Chondrocyte (in vitro differentiated cells): ENCODE data around the gene MMP14. TPM values are rescaled to one million over a fixed set of nuclear protein-coding genes. Genes with fewer than 3 reads are reported as not detected.

ENCODE experiments used
- DNase-seq: peaks from one replicate; pipeline ENCODE4 v3.0.0; 2021; ENCODE audit warnings: mixed read lengths, low spot score
- H3K27ac Mint-ChIP-seq: one replicate; pipeline ENCODE4 v1.8.0; 2021; ENCODE audit warnings: mild to moderate bottlenecking, moderate library complexity, mixed read lengths; ENCODE audit not compliant: unreplicated experiment
- H3K27me3 Mint-ChIP-seq: 2 replicates; pipeline ENCODE4 v1.8.0; 2021; ENCODE audit warnings: low read depth, mixed read lengths
- H3K36me3 Mint-ChIP-seq: 2 replicates; pipeline ENCODE4 v1.8.0; 2021; ENCODE audit warnings: low read depth, mixed read lengths
- H3K4me1 Mint-ChIP-seq: 2 replicates; pipeline ENCODE4 v1.8.0; 2021; ENCODE audit warnings: low read depth, mild to moderate bottlenecking, mixed read lengths
- H3K4me3 Mint-ChIP-seq: one replicate; pipeline ENCODE4 v1.8.0; 2021; ENCODE audit warnings: mild to moderate bottlenecking, moderate library complexity, mixed read lengths; ENCODE audit not compliant: unreplicated experiment
- H3K9me3 Mint-ChIP-seq: 2 replicates; pipeline ENCODE4 v1.8.0; 2021; ENCODE audit warnings: low read depth, mixed read lengths
- total RNA-seq: library from RNA; stranded (reverse); gene quantifications from 3 replicates; pipeline ENCODE4 v1.2.1, GENCODE V29; 2021
- TF ChIP-seq, protein P1 (sequence below): fragments of 200-600 bp; sonication (generic); IDR thresholded peaks from 2 replicates; pipeline ENCODE4 v1.5.0; 2021; ENCODE audit warnings: antibody characterized with exemption, mild to moderate bottlenecking, moderate library complexity

MMP14 gene
- total RNA-seq, 1 donor from 2014 or later: 987 TPM

DNA sequence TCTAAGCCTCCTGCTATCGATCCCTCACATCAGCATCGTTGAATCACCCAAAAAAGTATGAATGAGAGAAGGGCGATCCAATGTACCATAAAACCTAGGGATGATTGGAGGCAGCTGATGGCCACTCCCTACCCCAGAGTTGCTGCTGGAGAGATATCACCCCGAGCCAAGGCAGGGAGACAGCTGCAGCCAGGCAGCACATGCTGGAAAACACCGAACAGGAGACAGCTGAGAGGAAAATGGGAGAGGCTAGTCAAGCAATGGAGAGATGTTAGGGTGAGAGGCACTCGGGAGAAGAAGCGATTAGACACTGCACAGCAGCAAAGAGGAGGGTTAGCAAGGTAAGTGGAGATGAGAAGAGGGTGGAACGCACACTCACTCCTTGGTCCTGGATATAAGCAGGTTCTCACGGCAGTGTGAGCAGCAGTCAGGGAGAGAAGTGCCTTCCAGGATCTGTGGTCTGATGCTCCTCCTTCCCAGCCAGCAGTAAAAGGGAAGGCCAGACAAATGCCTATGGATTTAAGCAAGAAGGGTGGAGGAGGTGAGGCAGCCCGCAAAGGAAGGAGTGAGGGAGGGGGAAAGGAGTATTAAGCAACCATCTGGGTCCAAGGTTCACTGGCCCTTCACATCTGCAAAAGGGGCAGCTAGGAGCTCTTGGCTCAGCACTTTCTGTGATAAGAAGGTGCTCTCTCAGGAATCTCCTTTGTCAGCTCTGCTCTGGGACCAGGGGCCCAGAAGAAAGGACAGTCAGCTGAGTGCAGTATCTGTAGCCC is 21.3 kb upstream of the MMP14 start, which contains the start of gene SLC7A7:
Gene SLC7A7 (minus strand): TSS at position 495 of the 773 bp plus-strand sequence. CDS start 2,037 bp downstream, outside the sequence.
- no peaks in the 10 kb centered on the region for H3K36me3 Mint-ChIP-seq
- no peak for DNase-seq
- no peak within 1 kb of the TSS for H3K4me3 Mint-ChIP-seq
- peaks cover 33% of the 10 kb centered on the region for H3K4me1 Mint-ChIP-seq
- peak within 1 kb of the TSS; percentile 54 for H3K27ac Mint-ChIP-seq
- TF ChIP-seq, protein P1, sequence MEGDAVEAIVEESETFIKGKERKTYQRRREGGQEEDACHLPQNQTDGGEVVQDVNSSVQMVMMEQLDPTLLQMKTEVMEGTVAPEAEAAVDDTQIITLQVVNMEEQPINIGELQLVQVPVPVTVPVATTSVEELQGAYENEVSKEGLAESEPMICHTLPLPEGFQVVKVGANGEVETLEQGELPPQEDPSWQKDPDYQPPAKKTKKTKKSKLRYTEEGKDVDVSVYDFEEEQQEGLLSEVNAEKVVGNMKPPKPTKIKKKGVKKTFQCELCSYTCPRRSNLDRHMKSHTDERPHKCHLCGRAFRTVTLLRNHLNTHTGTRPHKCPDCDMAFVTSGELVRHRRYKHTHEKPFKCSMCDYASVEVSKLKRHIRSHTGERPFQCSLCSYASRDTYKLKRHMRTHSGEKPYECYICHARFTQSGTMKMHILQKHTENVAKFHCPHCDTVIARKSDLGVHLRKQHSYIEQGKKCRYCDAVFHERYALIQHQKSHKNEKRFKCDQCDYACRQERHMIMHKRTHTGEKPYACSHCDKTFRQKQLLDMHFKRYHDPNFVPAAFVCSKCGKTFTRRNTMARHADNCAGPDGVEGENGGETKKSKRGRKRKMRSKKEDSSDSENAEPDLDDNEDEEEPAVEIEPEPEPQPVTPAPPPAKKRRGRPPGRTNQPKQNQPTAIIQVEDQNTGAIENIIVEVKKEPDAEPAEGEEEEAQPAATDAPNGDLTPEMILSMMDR: no peak
- H3K9me3 Mint-ChIP-seq: no peaks in the 10 kb centered on the region
- no peaks in the 10 kb centered on the region for H3K27me3 Mint-ChIP-seq

DNA sequence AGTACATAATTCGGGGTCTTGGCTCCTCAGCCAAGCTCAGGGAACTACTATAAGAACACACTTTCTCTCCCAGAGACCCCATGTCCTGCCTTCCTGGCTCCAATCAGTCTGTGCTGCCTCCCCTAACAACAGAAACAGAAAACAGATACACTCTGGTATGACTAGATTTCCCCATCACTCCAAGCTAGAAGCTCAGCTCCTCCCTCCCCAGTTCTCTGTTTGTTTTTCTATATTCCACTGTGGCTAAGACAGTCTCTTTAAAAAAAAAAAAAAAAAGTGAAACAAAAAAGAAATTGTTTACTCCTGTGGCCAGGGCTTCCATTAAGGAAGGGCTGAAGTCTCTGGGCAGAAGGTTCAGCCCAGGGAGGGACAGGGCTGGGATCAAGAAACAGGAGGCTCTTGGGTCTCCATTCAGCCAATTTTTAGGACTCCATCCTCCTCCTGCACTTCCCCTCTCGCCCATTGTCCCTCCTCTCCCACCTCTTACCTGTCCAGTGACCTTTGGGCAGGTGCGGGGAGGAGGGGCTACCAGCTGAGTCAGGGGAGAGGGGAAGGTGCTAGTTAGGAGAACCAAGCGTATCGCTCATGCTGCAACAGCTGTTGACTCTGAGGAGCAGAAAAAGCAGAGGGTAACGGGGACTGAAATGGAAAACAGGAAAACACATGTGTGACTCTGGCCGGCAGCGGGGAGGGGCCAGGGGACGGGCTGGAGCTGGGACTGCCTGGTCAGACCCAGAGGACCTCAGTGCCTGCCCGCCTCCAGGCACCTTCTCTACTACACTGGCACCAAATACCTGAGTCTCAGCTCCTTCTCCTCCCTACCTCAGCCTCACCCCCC is 17.0 kb upstream of the MMP14 start:
- Mint-ChIP-seq H3K27me3 (no peaks in the 10 kb centered on the region), H3K9me3 (no peaks in the 10 kb centered on the region), H3K36me3 (no peaks in the 10 kb centered on the region), H3K4me3 (no peak overlapping the region), H3K27ac (peak overlapping the region; percentile 84), H3K4me1 (peaks cover 56% of the 10 kb centered on the region)
- DNase-seq: no peak
- TF ChIP-seq, protein P1: no peak

DNA sequence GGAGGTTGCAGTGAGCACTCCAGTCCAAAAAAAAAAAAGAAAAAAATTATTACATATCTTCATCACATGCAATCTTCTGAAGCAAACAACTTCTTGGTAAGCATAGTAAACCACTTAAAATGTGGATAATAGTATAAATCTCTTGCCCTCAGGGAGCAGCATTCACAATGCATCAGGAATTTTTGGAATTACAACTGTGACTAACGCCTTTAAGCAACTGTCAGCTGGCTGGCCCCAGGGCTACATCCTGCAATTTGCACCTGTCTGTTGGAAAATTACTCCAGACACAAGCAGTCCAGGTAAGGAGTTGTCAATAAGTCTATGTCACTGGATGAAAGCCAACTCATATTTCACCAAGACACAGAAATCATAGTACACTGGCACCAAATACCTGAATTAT is 15.7 kb upstream of the MMP14 start:
- peak overlapping the region; percentile 36 for H3K27ac Mint-ChIP-seq
- H3K4me3 Mint-ChIP-seq: no peak overlapping the region
- peaks cover 54% of the 10 kb centered on the region for H3K4me1 Mint-ChIP-seq

DNA sequence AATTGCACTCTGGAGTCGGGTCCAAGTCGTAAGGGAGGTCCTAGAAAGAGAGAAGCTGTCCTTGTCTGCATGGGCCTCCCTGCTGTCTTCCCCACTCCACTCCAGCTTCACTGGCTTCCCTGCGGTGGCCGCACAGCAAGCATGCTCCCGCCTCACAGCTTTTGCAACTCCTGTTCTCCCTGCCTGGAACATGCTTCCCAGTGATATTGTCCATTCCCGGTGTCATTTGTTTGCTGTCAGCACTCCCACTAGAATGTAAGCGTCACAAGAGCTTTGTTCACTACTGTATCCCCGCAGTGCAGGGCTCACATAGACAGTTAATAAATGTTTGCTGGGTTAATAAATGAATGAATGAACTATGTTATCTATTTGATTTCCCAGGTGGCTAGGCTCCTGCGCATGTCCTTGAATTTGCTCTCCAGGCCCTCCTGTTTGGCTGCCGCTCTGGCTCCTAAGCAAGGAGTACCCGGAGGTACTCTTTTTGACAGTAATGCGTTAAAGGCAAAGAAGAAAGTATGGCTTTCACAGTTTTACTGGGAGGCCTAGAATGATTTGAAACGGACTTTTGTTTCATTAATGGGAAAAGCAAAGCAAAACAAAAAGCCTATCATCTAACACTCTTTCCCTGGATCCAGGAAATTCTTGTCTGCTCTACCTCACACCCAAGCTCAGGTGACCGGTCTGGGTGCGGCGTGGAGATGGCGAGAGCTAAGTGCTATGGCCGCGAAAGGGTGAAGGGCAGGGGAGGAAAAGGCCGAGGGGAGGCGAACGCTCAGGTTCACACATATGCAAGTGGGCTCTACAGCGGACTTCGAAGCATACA is 15.0 kb upstream of the MMP14 start:
- TF ChIP-seq, protein P1: no peak
- no peak for DNase-seq
- Mint-ChIP-seq H3K36me3 (no peaks in the 10 kb centered on the region), H3K27me3 (no peaks in the 10 kb centered on the region), H3K4me3 (no peak overlapping the region), H3K27ac (peak overlapping the region; percentile 64), H3K9me3 (no peaks in the 10 kb centered on the region), H3K4me1 (peaks cover 49% of the 10 kb centered on the region)

More for the DNA sequence above, 15.7 kb upstream of the MMP14 start:
- TF ChIP-seq, protein P1: no peak
- H3K27me3 Mint-ChIP-seq: no peaks in the 10 kb centered on the region
- no peaks in the 10 kb centered on the region for H3K9me3 Mint-ChIP-seq
- H3K36me3 Mint-ChIP-seq: no peaks in the 10 kb centered on the region
- DNase-seq: no peak
